ENCODE results near the gene SCN5A.

Gene SCN5A

GRCh38 chr3:38600551-38600950 lies 48.9 kb downstream of the SCN5A start:
- no peak for DNase-seq (ENCODE audit: low spot score)

GRCh38 chr3:38599886-38600285 lies 49.6 kb downstream of the SCN5A start:
- no peak for DNase-seq (ENCODE audit: low spot score)

GRCh38 chr3:38598791-38599190 lies 50.7 kb downstream of the SCN5A start:
- DNase-seq (ENCODE audit: low spot score) = no peak

- no peak for DNase-seq (ENCODE audit: low spot score)
Measured at GRCh38 chr3:38597502-38598060, 51.9 kb downstream of the SCN5A start.

- DNase-seq (ENCODE audit: low spot score) = no peak
Measured at GRCh38 chr3:38595393-38595792, 54.1 kb downstream of the SCN5A start.

GRCh38 chr3:38590521-38590920 lies 59.0 kb downstream of the SCN5A start:
- no peak for DNase-seq (ENCODE audit: low spot score)

- no peak for DNase-seq (ENCODE audit: low spot score)
Measured at GRCh38 chr3:38588995-38589937, 60.2 kb downstream of the SCN5A start.

- no peak for DNase-seq (ENCODE audit: low spot score)
Measured at GRCh38 chr3:38588371-38588971, 61.0 kb downstream of the SCN5A start.

- no peak for DNase-seq (ENCODE audit: low spot score)
Measured at GRCh38 chr3:38587548-38588131, 61.8 kb downstream of the SCN5A start.

GRCh38 chr3:38586546-38587520 lies 62.7 kb downstream of the SCN5A start:
- no peak for DNase-seq (ENCODE audit: low spot score)

GRCh38 chr3:38585791-38586420 lies 63.6 kb downstream of the SCN5A start:
- DNase-seq (ENCODE audit: low spot score) = no peak

- no peak for DNase-seq (ENCODE audit: low spot score)
Measured at GRCh38 chr3:38583688-38584087, 65.8 kb downstream of the SCN5A start.

GRCh38 chr3:38582941-38583645 lies 66.4 kb downstream of the SCN5A start:
- no peak for DNase-seq (ENCODE audit: low spot score)

- no peak for DNase-seq (ENCODE audit: low spot score)
Measured at GRCh38 chr3:38582316-38582715, 67.2 kb downstream of the SCN5A start.

- no peak for DNase-seq (ENCODE audit: low spot score)
Measured at GRCh38 chr3:38581774-38582173, 67.7 kb downstream of the SCN5A start.

- no peak for DNase-seq (ENCODE audit: low spot score)
Measured at GRCh38 chr3:38580450-38581382, 68.8 kb downstream of the SCN5A start.

GRCh38 chr3:38579551-38580449 lies 69.7 kb downstream of the SCN5A start:
- DNase-seq (ENCODE audit: low spot score) = no peak

- no peak for DNase-seq (ENCODE audit: low spot score)
Measured at GRCh38 chr3:38579141-38579540, 70.3 kb downstream of the SCN5A start.

All from SW480 (cell line).